HEK293T (cell line): ENCODE data around the gene TBX2.

Source experiments
- CTCF ChIA-PET: fragments of 350-600 bp; formaldehyde crosslinking; extraction: SDS; loops from one replicate; lab custom pipeline; 2021; ENCODE audit warnings: antibody characterized with exemption, inconsistent platforms; lab: Yijun Ruan, JAX
- POLR2A ChIA-PET: fragments of 350-600 bp; formaldehyde crosslinking; extraction: SDS; loops from one replicate; lab custom pipeline; 2020; ENCODE audit warnings: antibody characterized with exemption, inconsistent platforms; lab: Yijun Ruan, JAX
- DNase-seq: peaks from one replicate; pipeline ENCODE4 v3.0.0; 2012; ENCODE audit warnings: mixed read lengths; ENCODE audit errors: extremely low spot score
- ARNT ChIP-seq: fragments of 450-650 bp; IDR thresholded peaks from 2 replicates; pipeline ENCODE4 v1.6.1; 2017; ENCODE audit warnings: mild to moderate bottlenecking
- BHLHE40 ChIP-seq: fragments of 450-650 bp; IDR thresholded peaks from 2 replicates; pipeline ENCODE4 v1.6.1; 2016; ENCODE audit warnings: mild to moderate bottlenecking, moderate library complexity, borderline replicate concordance
- CTBP1 ChIP-seq: fragments of 450-650 bp; IDR thresholded peaks from 2 replicates; pipeline ENCODE4 v1.6.1; 2016; ENCODE audit warnings: borderline replicate concordance
- ELF4 ChIP-seq: fragments of 450-650 bp; IDR thresholded peaks from 2 replicates; pipeline ENCODE4 v1.6.1; 2017; ENCODE audit warnings: antibody characterized with exemption
- FOXA1 ChIP-seq: fragments of 450-650 bp; IDR thresholded peaks from 2 replicates; pipeline ENCODE4 v1.6.1; 2016; ENCODE audit warnings: mild to moderate bottlenecking
- FOXK2 ChIP-seq: fragments of 450-650 bp; IDR thresholded peaks from 2 replicates; pipeline ENCODE4 v1.6.1; 2016; ENCODE audit warnings: mild to moderate bottlenecking
- FOXM1 ChIP-seq: fragments of 450-650 bp; IDR thresholded peaks from 2 replicates; pipeline ENCODE4 v1.6.1; 2017; ENCODE audit warnings: mild to moderate bottlenecking, borderline replicate concordance
- HDGF ChIP-seq: fragments of 450-650 bp; IDR thresholded peaks from 2 replicates; pipeline ENCODE4 v1.6.1; 2017; ENCODE audit warnings: antibody characterized with exemption, borderline replicate concordance
- L3MBTL2 ChIP-seq: fragments of 450-650 bp; conservative IDR thresholded peaks from 2 replicates; pipeline ENCODE4 v1.6.1; 2016; ENCODE audit warnings: mild to moderate bottlenecking
- LEF1 ChIP-seq: fragments of 450-650 bp; IDR thresholded peaks from 2 replicates; pipeline ENCODE4 v1.6.1; 2017; ENCODE audit warnings: mild to moderate bottlenecking, borderline replicate concordance
- NFRKB ChIP-seq: fragments of 450-650 bp; IDR thresholded peaks from 2 replicates; pipeline ENCODE4 v1.6.1; 2016; ENCODE audit warnings: mild to moderate bottlenecking, moderate library complexity
- SP1 ChIP-seq: fragments of 450-650 bp; IDR thresholded peaks from 2 replicates; pipeline ENCODE4 v1.6.1; 2017
- SUZ12 ChIP-seq: fragments of 450-650 bp; IDR thresholded peaks from 2 replicates; pipeline ENCODE4 v1.6.1; 2016; ENCODE audit warnings: mild to moderate bottlenecking
- TARDBP ChIP-seq: fragments of 450-650 bp; IDR thresholded peaks from 2 replicates; pipeline ENCODE4 v1.6.1; 2016
- ZNF384 ChIP-seq: fragments of 450-650 bp; IDR thresholded peaks from 2 replicates; pipeline ENCODE4 v1.6.1; 2016
- TF ChIP-seq, protein P1 (sequence below): fragments of 450-650 bp; IDR thresholded peaks from 2 replicates; pipeline ENCODE4 v1.6.1; 2016

Gene TBX2

DNA sequence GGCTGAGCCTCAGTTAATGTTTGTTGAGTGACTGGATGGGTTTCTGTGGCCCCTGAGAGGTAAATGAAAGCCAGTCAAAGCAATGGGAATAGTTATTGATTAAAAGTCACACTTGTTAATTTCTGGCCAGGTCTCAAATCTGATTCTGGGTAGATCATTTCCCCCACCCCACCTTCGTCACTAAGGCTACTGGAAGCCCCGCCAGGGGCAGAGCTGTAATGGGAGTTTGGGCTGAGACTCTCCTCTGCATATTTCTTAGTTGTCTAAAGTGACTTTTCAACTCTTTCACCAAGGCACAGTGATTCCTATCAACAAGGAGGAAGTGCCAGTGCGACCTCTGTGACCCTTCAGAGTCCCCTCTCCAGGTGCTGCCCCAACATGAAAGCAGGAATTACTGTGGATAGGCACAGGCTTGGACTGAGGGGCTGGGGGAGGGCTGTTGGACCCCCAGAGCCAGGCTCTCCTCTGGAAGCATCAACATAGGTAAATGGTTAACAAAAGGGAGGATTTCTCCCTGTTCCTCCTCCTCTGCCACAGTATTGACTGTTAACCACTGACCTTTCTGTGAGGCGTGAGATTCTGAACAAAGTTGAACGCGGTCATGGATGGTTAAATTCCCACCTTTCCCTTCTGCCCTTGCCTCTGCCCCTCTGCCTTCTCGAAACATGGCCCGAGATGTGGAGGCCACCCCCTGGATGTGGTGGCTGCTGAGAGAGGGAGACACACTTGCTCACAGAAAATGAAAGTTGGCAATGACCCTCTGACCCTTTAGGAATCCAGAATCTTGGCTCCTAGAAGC lies 20.8 kb upstream of the TBX2 start:
- ChIA-PET POLR2A (no interaction called here), CTCF (interaction anchor here (0.9 kb wide), 1 partner anchor 61 kb away, joined by 3 read pairs; no protein-coding TSS in a partner anchor)
- TF ChIP-seq SUZ12 (no peak), CTBP1 (no peak), ELF4 (no peak), LEF1 (no peak), HDGF (no peak), ZNF384 (no peak), FOXA1 (no peak), FOXK2 (no peak), TARDBP (no peak), FOXM1 (no peak), BHLHE40 (no peak), NFRKB (no peak), SP1 (no peak), ARNT (no peak), L3MBTL2 (no peak)
- TF ChIP-seq, protein P1, sequence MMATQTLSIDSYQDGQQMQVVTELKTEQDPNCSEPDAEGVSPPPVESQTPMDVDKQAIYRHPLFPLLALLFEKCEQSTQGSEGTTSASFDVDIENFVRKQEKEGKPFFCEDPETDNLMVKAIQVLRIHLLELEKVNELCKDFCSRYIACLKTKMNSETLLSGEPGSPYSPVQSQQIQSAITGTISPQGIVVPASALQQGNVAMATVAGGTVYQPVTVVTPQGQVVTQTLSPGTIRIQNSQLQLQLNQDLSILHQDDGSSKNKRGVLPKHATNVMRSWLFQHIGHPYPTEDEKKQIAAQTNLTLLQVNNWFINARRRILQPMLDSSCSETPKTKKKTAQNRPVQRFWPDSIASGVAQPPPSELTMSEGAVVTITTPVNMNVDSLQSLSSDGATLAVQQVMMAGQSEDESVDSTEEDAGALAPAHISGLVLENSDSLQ = no peak
- DNase-seq = no peak

DNA sequence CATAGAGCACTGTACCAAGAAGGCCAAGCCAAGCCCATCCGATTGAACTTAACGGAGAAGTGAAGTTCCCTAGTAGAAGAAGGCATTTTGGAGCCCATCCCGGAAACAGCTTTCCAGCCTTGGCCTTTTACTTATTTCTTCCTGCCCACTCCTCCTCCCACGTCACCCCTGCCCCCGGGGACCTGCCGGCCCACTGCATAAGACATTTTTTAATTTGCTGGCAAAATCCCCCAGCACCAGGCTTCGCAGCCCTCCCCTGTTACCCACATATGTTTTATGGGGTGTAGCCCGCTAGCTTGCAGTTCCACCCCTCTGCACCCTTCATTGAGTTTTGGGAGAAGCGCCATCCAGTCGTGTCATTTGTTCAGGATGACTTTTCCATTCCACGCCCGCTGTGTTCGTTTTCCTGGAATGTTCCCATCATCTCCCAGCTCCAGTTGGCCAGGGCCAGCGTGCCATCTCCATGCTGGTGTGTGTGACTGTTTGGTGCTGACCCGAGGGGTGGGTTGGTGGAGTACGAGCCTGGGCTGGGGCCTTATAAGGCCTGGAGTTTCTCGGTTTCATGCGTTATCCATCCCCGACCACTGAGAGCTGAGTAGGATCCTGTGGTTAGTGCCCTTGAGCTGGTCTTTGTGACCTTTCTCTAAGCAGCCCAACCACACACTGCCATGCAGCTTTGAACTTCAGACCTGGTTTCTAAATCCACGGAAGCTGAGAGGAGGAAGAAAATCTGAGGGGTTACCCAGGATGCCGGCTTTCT lies 20.0 kb upstream of the TBX2 start:
- CTCF ChIA-PET = interaction anchor here (0.7 to 0.9 kb wide), 2 partner anchors 21 to 62 kb away, joined by 3 read pairs; no protein-coding TSS in a partner anchor
- DNase-seq = no peak
- POLR2A ChIA-PET = no interaction called here
- TF ChIP-seq BHLHE40 = no peak
- no peak for TF ChIP-seq FOXM1

DNA sequence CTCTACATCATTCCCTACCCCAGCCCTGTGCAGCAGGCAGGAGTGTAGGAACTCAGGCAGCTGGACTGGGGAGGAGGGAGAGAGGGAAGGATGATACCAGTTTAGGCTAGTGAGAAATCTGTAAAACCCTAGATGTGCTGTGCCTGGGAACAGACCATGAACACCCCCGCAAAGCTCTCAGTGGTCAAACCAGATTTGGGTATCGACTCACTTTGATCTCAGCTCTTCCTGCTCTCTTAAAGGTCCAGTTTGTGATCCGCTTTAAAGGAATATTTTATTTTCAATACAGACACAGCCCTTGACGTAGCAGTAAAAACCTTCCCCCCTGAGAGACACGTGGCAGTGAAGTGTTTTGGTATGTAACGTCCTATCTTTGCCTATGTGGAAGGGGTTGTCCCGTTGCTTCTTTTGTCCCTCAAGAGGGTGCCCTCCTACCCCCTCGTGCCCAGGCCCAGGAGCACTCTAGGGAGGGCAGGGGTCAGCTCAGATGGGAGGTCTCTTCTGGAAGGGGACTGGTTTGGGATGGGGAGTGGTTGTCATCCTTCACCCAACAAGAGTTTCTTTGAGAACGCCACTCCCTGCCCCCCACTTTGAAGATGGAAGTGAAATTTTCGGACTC lies 19.3 kb upstream of the TBX2 start:
- DNase-seq = no peak
- CTCF ChIA-PET = interaction anchor here (0.7 to 0.9 kb wide), 2 partner anchors 21 to 63 kb away, joined by 3 read pairs; no protein-coding TSS in a partner anchor
- POLR2A ChIA-PET = no interaction called here
- TF ChIP-seq LEF1 (no peak), ZNF384 (no peak), NFRKB (no peak), ELF4 (no peak), L3MBTL2 (no peak)

DNA sequence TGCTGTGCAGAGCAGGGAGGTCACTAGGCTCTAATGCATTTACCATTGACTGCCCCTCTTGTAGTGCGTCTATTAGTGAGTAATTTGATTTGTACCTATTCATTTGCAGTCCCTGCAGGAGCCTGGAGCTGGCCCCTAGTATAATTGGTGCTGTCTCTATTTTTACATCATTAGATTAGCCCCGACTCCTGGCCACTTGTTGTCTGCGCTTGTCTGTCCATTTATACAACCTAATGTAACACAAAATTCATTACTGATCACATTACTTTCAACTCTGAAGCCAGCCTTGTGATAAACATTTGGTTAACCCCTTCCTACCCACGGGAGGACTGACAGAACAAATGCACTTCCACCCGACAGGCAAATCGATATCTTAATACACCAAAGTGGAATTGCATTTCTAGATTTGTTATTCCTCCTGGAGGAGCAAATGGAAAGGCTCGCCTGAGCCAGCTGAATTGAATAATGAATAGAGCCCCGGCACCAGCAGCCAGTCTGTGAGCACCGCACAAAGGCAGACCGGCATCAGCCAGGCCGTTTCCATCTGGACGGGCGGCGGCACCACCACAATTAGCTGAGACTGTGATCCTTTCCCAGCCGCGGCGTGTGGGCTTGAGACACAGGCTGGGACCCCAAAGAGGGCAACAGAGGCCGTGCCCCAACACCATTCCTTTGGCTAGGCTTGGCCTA lies 18.7 kb upstream of the TBX2 start:
- POLR2A ChIA-PET = no interaction called here
- no peak for TF ChIP-seq ARNT
- no peak for TF ChIP-seq L3MBTL2
- TF ChIP-seq CTBP1 = no peak
- CTCF ChIA-PET = interaction anchor here (0.7 kb wide), 1 partner anchor 22 kb away, joined by 3 read pairs; no protein-coding TSS in a partner anchor
- DNase-seq = no peak

DNA sequence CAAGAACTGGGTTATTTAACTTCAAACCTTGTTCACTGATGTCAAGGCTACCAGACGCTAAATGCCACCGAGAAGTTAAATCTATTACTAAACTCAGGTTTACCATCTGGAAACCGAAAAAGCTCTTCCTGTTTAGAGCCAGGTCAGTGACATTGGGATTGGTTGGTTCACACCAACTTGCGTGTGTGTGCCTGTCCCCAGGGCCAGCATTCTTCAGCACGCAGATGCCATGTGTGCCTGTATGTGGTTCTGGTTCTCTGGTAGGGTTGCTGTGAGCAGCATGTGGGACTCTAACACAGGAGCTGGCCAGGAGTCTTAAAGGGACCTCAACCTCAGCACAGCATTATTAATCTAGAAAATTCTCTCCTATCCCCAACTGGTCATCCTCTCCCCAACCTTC lies 18.1 kb upstream of the TBX2 start:
- CTCF ChIA-PET = no interaction called here
- no peak for DNase-seq
- POLR2A ChIA-PET = no interaction called here

DNA sequence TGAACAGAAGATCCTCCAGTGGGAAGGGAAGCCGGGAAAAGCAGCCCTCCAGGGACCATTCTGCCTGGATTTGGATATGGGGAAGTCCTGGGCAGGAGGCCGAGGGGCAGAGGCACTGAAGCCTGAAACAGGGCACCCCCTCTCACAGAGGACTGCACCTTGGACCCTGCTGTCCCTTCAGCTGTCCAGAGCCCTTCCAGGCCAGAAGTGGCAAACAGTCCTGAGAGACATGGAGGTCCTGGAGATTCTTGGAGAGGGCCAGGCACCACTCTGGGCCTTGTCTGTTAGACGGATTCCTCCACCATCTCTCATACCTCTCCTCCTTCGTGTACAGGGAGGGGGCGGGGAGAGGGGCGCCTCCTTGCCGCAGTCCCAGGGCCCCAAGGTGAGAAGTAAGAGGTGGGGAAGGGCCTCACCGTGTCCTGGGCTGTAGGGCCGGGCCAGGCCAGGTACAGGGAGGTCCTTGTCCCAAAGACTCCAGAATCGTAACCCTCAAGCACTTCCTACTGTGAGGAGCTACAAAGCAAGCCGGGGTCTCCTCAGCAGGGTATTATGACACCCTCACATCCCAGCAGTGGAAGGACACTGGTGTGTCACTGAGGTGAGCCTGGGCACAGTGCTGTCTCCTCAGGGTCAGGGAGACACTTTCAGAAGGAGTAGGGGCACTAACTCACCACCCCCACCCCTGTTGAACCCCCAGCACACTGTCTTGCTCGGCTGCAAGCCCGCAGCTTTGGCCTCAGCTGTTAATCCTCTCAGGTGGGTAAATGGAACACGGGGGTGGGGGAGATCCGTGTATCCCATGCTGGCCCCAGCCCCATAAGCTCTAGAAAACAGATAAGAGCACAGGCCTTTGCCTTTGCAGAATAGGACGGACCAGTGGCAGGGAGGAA lies 16.6 kb upstream of the TBX2 start:
- ChIA-PET POLR2A (no interaction called here), CTCF (no interaction called here)

More for the DNA sequence above, 18.1 kb upstream of the TBX2 start:
- TF ChIP-seq SP1 = no peak
- no peak for TF ChIP-seq ZNF384
- no peak for TF ChIP-seq FOXM1
- TF ChIP-seq L3MBTL2 = no peak
- TF ChIP-seq SUZ12 = no peak
- no peak for TF ChIP-seq BHLHE40

More for the DNA sequence above, 16.6 kb upstream of the TBX2 start:
- TF ChIP-seq, protein P1 = no peak
- TF ChIP-seq HDGF (no peak), TARDBP (no peak), SP1 (no peak), LEF1 (no peak), L3MBTL2 (no peak), ELF4 (no peak), BHLHE40 (no peak), ZNF384 (no peak), SUZ12 (no peak), CTBP1 (no peak), FOXA1 (no peak), FOXK2 (no peak)
- no peak for DNase-seq
